Activated T-helper 1 cell treated with anti-CD3 and anti-CD28 coated beads, Interleukin-12 subunit alpha, Interleukin-12 subunit beta, Interleukin-2, Interleukin-4 antibody, amounts not matched to agents 30 ng/mL and 10 ng/mL and 1 ng/mL, durations not matched to agents 14 hours and 24 hours and 36 hours (primary cell): ENCODE results near the gene KMT2D. TPM values are rescaled to one million over a fixed set of nuclear protein-coding genes. Genes with fewer than 3 reads are reported as not detected.

Source experiments
- DNase-seq: peaks from one replicate; pipeline ENCODE4 v3.0.0; 2021; ENCODE audit warnings: low spot score
- H3K27ac Mint-ChIP-seq: one replicate; pipeline ENCODE4 v1.8.0; 2021; ENCODE audit warnings: mild to moderate bottlenecking, mixed read lengths
- H3K27me3 Mint-ChIP-seq: one replicate; pipeline ENCODE4 v1.8.0; 2022; ENCODE audit warnings: mild to moderate bottlenecking, moderate library complexity, mixed read lengths; ENCODE audit not compliant: insufficient read depth
- H3K36me3 Mint-ChIP-seq: one replicate; pipeline ENCODE4 v1.8.0; 2021; ENCODE audit warnings: low read depth, mixed read lengths
- H3K4me1 Mint-ChIP-seq: one replicate; pipeline ENCODE4 v1.8.0; 2021; ENCODE audit warnings: low read depth, mixed read lengths
- H3K4me3 Mint-ChIP-seq: one replicate; pipeline ENCODE4 v1.8.0; 2021; ENCODE audit warnings: mild to moderate bottlenecking, moderate library complexity, mixed read lengths
- H3K9me3 Mint-ChIP-seq: one replicate; pipeline ENCODE4 v1.8.0; 2021; ENCODE audit warnings: mixed read lengths
- intact Hi-C: fragments of 100-400 bp; cut with micrococcal nuclease; formaldehyde crosslinking; loops from one replicate; pipeline ENCODE4 v1.15.1; 2024
- total RNA-seq: library from RNA; stranded (reverse); gene quantifications from 2 replicates; pipeline ENCODE4 v1.2.3, GENCODE V29; 2022

The KMT2D gene, protein sequence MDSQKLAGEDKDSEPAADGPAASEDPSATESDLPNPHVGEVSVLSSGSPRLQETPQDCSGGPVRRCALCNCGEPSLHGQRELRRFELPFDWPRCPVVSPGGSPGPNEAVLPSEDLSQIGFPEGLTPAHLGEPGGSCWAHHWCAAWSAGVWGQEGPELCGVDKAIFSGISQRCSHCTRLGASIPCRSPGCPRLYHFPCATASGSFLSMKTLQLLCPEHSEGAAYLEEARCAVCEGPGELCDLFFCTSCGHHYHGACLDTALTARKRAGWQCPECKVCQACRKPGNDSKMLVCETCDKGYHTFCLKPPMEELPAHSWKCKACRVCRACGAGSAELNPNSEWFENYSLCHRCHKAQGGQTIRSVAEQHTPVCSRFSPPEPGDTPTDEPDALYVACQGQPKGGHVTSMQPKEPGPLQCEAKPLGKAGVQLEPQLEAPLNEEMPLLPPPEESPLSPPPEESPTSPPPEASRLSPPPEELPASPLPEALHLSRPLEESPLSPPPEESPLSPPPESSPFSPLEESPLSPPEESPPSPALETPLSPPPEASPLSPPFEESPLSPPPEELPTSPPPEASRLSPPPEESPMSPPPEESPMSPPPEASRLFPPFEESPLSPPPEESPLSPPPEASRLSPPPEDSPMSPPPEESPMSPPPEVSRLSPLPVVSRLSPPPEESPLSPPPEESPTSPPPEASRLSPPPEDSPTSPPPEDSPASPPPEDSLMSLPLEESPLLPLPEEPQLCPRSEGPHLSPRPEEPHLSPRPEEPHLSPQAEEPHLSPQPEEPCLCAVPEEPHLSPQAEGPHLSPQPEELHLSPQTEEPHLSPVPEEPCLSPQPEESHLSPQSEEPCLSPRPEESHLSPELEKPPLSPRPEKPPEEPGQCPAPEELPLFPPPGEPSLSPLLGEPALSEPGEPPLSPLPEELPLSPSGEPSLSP (N-terminal part only)
- total RNA-seq, result 107 and 109 TPM in 2 replicates

DNA sequence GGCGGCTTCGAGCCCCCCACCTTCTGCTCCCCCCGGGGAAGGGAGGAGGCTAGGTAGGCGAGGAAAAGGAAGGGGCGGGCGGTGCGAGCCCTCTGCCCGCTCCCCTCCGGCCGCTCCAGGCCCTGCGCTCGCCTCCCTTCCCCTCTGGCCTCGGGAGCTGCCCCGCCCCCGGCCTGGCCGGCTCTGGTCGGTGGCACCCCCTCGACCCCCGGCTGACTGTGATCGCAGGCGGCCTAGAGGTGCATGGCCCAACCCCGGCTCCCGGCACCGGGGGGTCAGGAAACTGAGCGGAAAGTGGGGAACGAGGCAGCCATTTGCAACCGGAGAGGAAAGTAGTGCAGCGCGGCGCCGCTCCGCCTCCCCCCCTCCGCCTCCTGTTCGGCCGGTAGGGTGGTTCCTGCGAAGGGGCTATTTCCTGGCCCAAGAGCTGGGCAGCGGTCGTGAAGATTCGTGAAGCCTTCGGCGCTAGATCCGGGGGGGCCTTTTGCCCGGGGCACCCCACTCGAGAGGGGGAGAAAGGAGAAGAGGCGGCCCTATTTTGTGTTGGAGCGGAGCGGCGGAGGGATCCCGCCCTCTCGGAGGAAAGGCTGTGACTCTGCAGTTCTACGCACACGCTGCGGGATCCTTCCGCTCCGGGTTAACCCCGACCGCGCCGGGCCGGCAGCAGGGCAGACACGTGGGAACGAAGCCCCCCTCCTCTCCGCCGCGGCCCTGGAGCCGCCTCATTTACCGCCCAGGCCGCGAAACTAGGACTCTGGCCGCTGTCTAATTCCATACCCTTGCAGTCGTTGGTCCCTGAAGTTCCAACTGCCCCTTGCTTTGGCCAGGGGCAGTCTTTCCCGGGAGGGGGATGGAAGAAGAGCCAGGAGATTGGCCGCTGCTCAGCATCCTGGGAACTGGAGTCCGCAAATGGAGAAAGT lies at the start of gene KMT2D:
Gene KMT2D (minus strand): TSS at position 558 of the 920 bp plus-strand sequence. CDS start 5,470 bp downstream, outside the sequence.
- no peaks in the 10 kb centered on the region for H3K9me3 Mint-ChIP-seq
- peak; percentile 83 for DNase-seq
- peak within 1 kb of the TSS; percentile 95 for H3K27ac Mint-ChIP-seq
- peaks cover 18% of the 10 kb centered on the region for H3K36me3 Mint-ChIP-seq
- intact Hi-C loops, result loop anchor here (1.0 to 5.0 kb wide), 5 partner anchors 10 to 262 kb away; partner anchors contain the start of genes LMBR1L, PRKAG1, TROAP and TUBA1A
- peaks cover 48% of the 10 kb centered on the region for H3K4me1 Mint-ChIP-seq
- peak within 1 kb of the TSS; percentile 95 for H3K4me3 Mint-ChIP-seq
- no peaks in the 10 kb centered on the region for H3K27me3 Mint-ChIP-seq

DNA sequence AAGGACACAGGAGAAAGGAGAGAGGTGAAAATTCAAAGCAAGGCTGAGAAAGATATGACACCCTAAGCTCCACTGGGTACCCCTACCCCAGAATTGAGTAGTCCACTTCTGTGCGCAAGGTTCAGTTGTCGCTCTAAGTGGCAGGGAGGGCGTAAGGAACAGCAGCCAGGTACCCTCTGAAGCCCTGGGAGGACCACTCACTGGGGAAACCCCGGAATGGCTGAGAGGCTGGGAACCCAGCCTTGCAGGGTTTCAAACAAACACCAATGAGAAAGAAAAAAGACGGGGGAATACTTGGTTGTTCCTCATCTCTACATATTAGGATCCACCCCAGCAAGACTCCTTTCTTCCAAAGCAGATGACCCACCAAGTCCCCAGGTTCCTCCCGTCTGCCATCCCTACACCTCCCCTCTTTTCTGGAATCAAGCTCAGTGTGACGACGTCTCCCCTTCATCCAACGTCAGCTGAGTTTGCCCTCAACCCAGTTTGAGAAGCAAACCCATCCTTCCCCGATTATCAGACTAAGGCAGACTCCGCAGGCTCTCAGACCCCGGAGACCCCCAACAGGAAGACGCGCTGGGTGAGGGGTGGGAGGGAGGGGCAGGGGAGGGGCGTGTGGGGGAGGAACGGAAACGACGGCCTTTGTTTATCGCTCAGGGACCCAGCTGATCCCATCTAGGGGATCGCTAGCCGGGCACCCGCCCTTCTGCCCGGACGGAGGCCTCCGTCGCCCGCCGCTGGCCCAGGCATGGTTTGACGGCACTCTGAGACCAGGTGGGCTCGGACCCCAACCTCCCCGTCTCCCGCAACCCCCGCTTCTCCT lies 49.3 kb upstream of the KMT2D start:
- intact Hi-C loops, result loop anchor here (1.0 kb wide), 8 partner anchors 12 to 125 kb away; partner anchors contain the start of genes KMT2D, PRKAG1 and TUBA1A
- no peak for DNase-seq
- H3K36me3 Mint-ChIP-seq, result peaks cover 4% of the 10 kb centered on the region
- H3K27ac Mint-ChIP-seq, result peak overlapping the region; percentile 92
- H3K4me3 Mint-ChIP-seq, result peak overlapping the region; percentile 93
- no peaks in the 10 kb centered on the region for H3K9me3 Mint-ChIP-seq
- peaks cover 37% of the 10 kb centered on the region for H3K4me1 Mint-ChIP-seq
- no peaks in the 10 kb centered on the region for H3K27me3 Mint-ChIP-seq

DNA sequence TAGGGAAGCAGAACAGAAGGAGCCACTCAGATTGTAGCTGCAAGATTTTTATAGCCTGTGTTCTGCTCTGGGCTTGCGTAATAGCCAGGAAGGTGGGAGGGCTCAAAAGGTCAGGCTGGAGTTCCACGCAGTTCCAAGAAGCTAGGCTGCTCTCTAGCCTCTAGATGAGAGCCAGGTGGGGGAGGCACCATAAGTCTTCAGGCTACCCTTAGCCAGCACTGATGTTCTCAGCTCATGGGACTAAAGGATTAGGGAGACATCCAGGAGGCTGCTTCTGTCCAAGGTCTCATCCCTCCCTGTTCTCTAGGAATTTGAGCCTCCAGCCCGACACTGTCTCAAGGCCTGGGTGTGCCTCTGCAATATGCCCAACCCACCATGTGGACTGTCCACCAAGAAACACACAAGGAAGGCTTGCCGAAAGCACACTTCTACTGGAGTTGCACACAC lies 48.4 kb upstream of the KMT2D start:
- Mint-ChIP-seq H3K4me3 (peak overlapping the region; percentile 93), H3K27me3 (no peaks in the 10 kb centered on the region), H3K27ac (peak overlapping the region; percentile 84), H3K4me1 (peaks cover 37% of the 10 kb centered on the region), H3K36me3 (peaks cover 6% of the 10 kb centered on the region), H3K9me3 (no peaks in the 10 kb centered on the region)
- no peak for DNase-seq
- intact Hi-C loops, result no loop called here

DNA sequence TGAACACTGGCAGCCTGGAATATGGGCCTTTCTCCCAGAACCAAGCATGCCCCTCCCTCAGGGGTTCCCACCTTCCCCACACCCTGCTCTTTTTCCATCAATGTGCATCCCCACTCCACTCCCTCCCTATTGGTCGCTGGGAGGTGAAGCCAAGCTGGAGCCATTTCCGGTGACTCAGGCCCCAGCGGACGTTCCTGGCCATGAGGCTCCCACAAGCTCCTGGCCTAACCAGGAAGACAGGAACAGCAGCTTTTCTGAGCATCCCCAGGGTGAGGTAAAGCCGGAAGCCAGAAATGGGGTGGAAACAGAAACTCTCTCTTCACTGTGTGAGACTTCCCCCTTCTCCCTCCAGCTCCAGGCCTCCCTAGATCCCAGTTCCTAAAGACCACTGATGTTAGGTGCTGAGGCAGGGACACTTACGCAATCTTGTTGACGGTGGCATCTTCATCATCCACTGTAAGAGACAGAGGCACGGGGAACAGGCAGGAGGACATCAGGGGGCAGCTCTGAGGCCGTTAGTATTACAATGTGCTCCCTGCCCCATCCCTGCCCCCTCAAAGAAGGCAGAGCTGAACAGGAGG lies 45.0 kb upstream of the KMT2D start:
- Mint-ChIP-seq H3K4me3 (no peak overlapping the region), H3K27ac (no peak overlapping the region), H3K36me3 (peaks cover 22% of the 10 kb centered on the region), H3K9me3 (no peaks in the 10 kb centered on the region), H3K4me1 (peaks cover 29% of the 10 kb centered on the region), H3K27me3 (no peaks in the 10 kb centered on the region)
- no peak for DNase-seq
- intact Hi-C loops, result no loop called here

DNA sequence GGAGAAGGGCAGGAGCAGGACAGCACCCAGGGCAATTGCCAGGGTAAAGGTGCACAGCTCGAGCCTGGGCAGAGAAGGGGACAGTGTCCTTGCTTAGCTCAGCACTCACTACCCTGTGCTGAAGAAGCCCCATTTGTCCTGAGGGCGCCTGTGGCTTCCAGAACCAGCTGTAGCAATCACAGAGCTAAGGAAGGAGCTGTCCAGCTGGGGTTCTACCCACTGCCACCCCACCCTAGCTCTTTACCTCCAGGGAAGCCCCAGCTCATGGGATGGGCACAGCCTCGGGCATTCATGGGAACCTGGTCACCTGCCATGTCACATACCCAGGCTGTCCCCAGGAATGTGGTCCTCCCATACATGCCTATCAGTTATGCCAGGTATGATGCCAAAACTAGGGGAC lies 44.2 kb upstream of the KMT2D start:
- Mint-ChIP-seq H3K27me3 (no peaks in the 10 kb centered on the region), H3K4me3 (no peak overlapping the region), H3K9me3 (no peaks in the 10 kb centered on the region), H3K4me1 (peaks cover 23% of the 10 kb centered on the region), H3K36me3 (peaks cover 29% of the 10 kb centered on the region), H3K27ac (no peak overlapping the region)
- DNase-seq, result no peak
- intact Hi-C loops, result no loop called here

DNA sequence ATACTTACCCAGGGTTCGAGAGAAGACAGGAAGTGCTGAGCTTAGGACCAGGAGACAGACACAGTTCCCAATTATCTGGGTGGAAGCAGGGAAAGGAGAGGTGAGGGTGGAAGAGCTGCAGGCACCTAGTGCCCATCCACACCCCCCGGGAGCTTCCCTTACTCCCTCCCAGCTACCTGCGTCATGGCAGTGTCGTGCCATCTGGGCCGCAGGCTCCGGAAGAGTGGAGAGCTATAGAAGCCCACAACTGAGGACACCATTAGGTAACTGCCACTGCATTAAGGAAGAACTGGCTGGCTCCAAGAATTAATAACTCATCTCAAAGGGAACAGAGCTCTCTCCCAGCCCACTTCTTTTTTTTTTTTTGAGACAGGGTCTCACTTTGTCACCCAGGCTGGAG lies 39.8 kb upstream of the KMT2D start:
- H3K36me3 Mint-ChIP-seq, result peaks cover 48% of the 10 kb centered on the region
- H3K27ac Mint-ChIP-seq, result no peak overlapping the region
- intact Hi-C loops, result no loop called here
- peaks cover 1% of the 10 kb centered on the region for H3K4me1 Mint-ChIP-seq
- H3K27me3 Mint-ChIP-seq, result peaks cover 2% of the 10 kb centered on the region
- no peak overlapping the region for H3K4me3 Mint-ChIP-seq
- H3K9me3 Mint-ChIP-seq, result no peaks in the 10 kb centered on the region
- DNase-seq, result no peak

DNA sequence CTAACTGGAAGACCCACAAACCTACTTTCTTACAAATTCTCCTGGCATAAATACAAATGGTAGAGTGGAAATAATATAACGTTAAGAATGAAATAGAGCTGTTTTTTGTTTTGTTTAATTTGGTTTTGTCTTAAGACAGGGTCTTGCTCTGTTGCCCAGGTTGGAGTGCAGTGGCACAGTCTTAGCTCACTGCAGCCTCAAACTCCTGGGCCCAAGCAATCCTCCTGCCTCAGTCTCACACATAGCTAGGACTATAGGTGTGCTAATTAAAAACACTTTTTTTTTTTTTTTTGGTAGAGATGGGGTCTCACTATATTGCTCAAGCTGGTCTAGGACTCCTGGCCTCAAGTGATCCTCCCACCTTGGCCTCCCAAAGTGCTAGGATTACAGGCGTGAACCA lies 38.1 kb upstream of the KMT2D start:
- H3K36me3 Mint-ChIP-seq, result peaks cover 50% of the 10 kb centered on the region
- intact Hi-C loops, result loop anchor here (1.0 kb wide), 3 partner anchors 10 to 34 kb away; partner anchors contain the start of gene LMBR1L
- DNase-seq, result no peak

DNA sequence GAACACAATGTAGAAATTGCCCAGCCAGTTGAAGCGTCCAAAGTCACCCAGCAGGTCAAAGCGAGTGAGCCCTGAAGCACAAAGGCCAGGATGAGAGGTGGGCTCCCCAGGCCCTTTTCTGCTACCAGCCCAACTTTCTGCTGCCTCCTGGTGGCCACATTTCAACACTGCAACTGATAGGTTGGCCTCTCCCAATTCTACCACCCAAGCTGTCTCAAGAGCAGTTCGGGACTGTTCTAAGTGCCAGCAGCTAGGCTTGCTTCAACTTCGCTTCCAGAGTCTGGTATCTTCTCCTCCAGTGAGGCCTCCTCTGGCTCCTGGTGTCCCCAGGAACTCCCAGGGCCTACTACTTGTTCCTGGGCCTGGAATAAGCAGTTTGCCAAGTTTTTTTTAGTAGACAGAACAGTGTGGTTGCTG lies 37.4 kb upstream of the KMT2D start:
- no peak overlapping the region for H3K27ac Mint-ChIP-seq

More for the DNA sequence above, 38.1 kb upstream of the KMT2D start:
- H3K27me3 Mint-ChIP-seq, result peaks cover 13% of the 10 kb centered on the region
- H3K4me3 Mint-ChIP-seq, result no peak overlapping the region
- peaks cover 11% of the 10 kb centered on the region for H3K4me1 Mint-ChIP-seq
- H3K27ac Mint-ChIP-seq, result no peak overlapping the region
- H3K9me3 Mint-ChIP-seq, result no peaks in the 10 kb centered on the region

DNA sequence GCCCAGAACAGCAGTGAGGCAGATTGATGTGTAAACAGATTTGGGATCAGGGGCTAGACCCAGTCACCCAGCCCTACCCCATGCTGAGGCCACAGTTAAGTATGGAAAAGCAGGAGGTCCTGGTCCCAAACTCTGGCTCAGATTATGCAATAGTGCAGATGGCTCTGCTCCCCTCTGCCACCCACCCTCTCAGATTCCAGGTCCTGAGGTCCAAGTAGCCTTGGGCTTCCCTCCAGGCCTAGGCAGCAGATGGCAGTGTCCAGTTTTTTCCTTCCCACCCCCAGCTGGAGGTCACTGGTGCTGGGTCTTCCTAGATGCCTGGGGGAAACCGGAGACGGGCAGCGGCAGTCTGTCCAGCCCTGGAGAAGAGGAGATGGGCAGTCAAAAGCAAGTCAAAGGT lies 36.8 kb upstream of the KMT2D start:
- no peak for DNase-seq
- Mint-ChIP-seq H3K4me3 (no peak overlapping the region), H3K36me3 (peaks cover 46% of the 10 kb centered on the region), H3K27me3 (peaks cover 25% of the 10 kb centered on the region), H3K4me1 (peaks cover 22% of the 10 kb centered on the region), H3K27ac (no peak overlapping the region), H3K9me3 (no peaks in the 10 kb centered on the region)
- intact Hi-C loops, result no loop called here

More for the DNA sequence above, 37.4 kb upstream of the KMT2D start:
- intact Hi-C loops, result loop anchor here (1.0 kb wide), 3 partner anchors 10 to 34 kb away; partner anchors contain the start of gene LMBR1L
- peaks cover 18% of the 10 kb centered on the region for H3K4me1 Mint-ChIP-seq
- H3K36me3 Mint-ChIP-seq, result peaks cover 46% of the 10 kb centered on the region
- no peaks in the 10 kb centered on the region for H3K9me3 Mint-ChIP-seq
- no peak overlapping the region for H3K4me3 Mint-ChIP-seq
- DNase-seq, result peak; percentile 43
- peaks cover 20% of the 10 kb centered on the region for H3K27me3 Mint-ChIP-seq

DNA sequence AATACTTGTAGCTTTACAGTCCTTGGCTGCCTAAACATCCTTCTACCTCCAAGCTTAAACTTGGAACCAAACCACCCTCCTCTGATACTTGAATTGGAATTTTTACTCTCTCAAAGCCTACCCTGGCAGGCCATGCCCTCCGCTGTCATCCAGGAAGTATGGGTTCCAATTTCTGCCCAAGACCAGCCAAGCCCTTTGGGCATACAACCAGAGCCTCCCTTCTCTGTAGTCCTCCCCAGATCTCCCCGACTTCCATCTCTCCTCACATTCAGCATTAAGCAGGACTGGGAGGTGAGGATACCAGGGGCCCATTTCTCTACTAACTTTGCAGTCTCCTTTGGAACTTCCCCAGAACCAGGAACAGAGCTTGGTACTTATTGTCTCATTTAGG lies 34.4 kb upstream of the KMT2D start:
- H3K27ac Mint-ChIP-seq, result peak overlapping the region; percentile 53
- no peaks in the 10 kb centered on the region for H3K9me3 Mint-ChIP-seq
- peak overlapping the region; percentile 38 for H3K4me3 Mint-ChIP-seq
- no peak for DNase-seq
- H3K27me3 Mint-ChIP-seq, result peaks cover 46% of the 10 kb centered on the region
- H3K36me3 Mint-ChIP-seq, result peaks cover 32% of the 10 kb centered on the region
- intact Hi-C loops, result loop anchor here (5.0 kb wide), 1 partner anchor 247 kb away; no protein-coding TSS in a partner anchor
- peaks cover 45% of the 10 kb centered on the region for H3K4me1 Mint-ChIP-seq
